ENCODE data around the gene C3orf70.

DNA sequence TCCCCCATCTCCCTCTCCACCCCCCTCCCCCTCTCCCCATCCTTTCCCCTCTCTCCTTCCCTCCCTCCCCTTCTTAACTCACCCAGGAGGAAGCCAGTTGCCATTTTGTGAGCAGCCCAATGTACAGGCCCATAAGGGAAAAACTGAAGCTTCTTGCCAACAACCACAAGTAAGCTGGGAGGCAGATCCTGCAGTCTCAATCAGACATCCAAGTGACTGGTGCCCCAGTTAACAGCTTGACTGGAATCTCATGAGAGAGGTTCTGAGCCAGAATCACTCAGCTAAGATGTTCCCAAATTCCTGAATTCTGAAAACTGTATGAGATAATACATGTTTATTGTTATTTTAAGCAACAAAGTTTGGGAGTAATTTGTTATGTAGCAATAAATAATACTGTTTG, 90.7 kb downstream of the C3orf70 start:
- TF ChIP-seq POLR2A (IDR thresholded peaks at IDR 0.05): no peak
- TF ChIP-seq, protein P1, sequence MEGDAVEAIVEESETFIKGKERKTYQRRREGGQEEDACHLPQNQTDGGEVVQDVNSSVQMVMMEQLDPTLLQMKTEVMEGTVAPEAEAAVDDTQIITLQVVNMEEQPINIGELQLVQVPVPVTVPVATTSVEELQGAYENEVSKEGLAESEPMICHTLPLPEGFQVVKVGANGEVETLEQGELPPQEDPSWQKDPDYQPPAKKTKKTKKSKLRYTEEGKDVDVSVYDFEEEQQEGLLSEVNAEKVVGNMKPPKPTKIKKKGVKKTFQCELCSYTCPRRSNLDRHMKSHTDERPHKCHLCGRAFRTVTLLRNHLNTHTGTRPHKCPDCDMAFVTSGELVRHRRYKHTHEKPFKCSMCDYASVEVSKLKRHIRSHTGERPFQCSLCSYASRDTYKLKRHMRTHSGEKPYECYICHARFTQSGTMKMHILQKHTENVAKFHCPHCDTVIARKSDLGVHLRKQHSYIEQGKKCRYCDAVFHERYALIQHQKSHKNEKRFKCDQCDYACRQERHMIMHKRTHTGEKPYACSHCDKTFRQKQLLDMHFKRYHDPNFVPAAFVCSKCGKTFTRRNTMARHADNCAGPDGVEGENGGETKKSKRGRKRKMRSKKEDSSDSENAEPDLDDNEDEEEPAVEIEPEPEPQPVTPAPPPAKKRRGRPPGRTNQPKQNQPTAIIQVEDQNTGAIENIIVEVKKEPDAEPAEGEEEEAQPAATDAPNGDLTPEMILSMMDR (IDR thresholded peaks at IDR 0.05): no peak
